Measurements from ENCODE around the gene PCMT1. TPM values are rescaled to one million over a fixed set of nuclear protein-coding genes. Genes with fewer than 3 reads are reported as not detected.

Gene PCMT1
- polyA plus RNA-seq, 2 donors, result 20.8 to 64.9 TPM

GRCh38 chr6:149855741-149856140 lies 106.2 kb downstream of the PCMT1 start:
- H3K4me3 ChIP-seq (ENCODE audit: low read depth in 1 of 2, low read length in 2 of 2), result peak overlapping the region in 1 of 2 donors; percentile 15
- no peaks in the 10 kb centered on the region for H3K27me3 ChIP-seq (ENCODE audit: control insufficient read depth in 1 of 2, insufficient read depth in 2 of 2, low read length in 2 of 2)
- H3K27ac ChIP-seq (ENCODE audit: low read depth in 2 of 2, low read length in 1 of 2), result peak overlapping the region; percentile 71 to 92
- no peaks in the 10 kb centered on the region for H3K9me3 ChIP-seq (ENCODE audit: control insufficient read depth in 2 of 2, insufficient read depth in 1 of 2, low read depth in 1 of 2, low read length in 1 of 2)
- H3K4me1 ChIP-seq (ENCODE audit: control insufficient read depth in 2 of 2, insufficient read depth in 2 of 2, low read length in 1 of 2), result peaks cover 0 to 13% of the 10 kb centered on the region in 2 donors
- WGBS, 2 donors, result 47 to 53% methylated on average over 2 of the region's 2 CpGs
- peaks cover 0 to 3% of the 10 kb centered on the region in 2 donors for H3K36me3 ChIP-seq (ENCODE audit: control insufficient read depth in 2 of 2, insufficient read depth in 2 of 2, low read length in 1 of 2)

DNA sequence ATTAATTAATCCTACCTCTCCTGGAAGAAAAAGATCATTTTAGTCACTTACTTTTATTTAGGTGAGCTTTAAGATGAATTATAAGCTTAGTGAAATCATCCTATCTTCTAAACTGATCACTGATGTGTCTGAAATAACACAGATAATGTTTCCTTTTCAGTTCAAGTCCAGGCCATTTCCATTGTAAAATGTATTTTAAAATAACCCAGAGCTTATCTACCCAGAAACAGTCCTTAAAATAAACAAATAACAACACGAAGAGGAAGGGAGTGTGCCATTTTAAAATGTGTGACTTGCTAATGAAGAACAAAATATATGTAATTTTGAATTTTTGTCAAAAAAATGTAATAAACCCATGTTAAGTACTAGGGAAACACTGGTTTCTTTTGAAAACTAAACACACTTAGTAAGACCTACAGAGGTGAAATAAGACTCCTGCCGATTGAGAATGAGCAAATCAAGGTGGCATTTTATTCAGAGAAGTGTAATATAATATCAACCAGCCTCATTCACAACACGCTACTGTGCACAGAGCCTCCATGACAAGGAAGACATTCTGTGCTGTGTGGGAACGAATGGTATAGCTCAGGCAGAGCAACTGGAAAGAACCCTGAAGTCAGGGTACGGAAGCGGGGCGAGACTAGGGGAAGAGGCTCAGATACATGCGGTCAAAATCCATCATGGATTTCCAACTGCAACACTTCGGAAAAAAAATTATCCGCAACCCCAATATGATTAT lies 106.9 kb downstream of the PCMT1 start:
- Histone ChIP-seq H3K4me1 (ENCODE audit: control insufficient read depth in 2 of 2, insufficient read depth in 2 of 2, low read length in 1 of 2) (peaks cover 2 to 18% of the 10 kb centered on the region in 2 donors), H3K4me3 (ENCODE audit: low read depth in 1 of 2, low read length in 2 of 2) (no peak overlapping the region), H3K36me3 (ENCODE audit: control insufficient read depth in 2 of 2, insufficient read depth in 2 of 2, low read length in 1 of 2) (no peaks in the 10 kb centered on the region), H3K9me3 (ENCODE audit: control insufficient read depth in 2 of 2, insufficient read depth in 1 of 2, low read depth in 1 of 2, low read length in 1 of 2) (no peaks in the 10 kb centered on the region), H3K27me3 (ENCODE audit: control insufficient read depth in 1 of 2, insufficient read depth in 2 of 2, low read length in 2 of 2) (no peaks in the 10 kb centered on the region), H3K27ac (ENCODE audit: low read depth in 2 of 2, low read length in 1 of 2) (peak overlapping the region; percentile 36 to 87)
- WGBS, 2 donors, result 84 to 92% methylated on average over 10 of the region's 10 CpGs

DNA sequence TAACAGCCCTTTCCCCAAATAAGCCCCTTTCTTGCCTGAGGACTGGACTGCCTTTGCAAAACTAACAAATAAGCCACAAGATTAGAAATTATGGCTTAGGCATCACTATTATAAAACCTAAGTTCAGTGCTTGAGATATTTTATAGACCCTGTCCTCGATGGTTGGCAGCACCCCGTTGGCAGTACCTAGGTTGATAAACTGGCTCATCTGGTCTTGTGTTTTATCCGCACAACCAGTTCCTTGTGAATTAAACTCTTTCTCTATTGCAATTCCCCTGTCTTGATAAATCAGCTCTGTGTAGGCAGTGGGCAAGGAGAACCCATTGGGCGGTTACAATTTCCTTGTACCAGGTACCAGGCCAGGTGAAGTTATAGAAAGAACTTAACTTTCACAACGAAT lies 108.0 kb downstream of the PCMT1 start:
- Histone ChIP-seq H3K4me1 (ENCODE audit: control insufficient read depth in 2 of 2, insufficient read depth in 2 of 2, low read length in 1 of 2) (peaks cover 2 to 22% of the 10 kb centered on the region in 2 donors), H3K9me3 (ENCODE audit: control insufficient read depth in 2 of 2, insufficient read depth in 1 of 2, low read depth in 1 of 2, low read length in 1 of 2) (no peaks in the 10 kb centered on the region), H3K36me3 (ENCODE audit: control insufficient read depth in 2 of 2, insufficient read depth in 2 of 2, low read length in 1 of 2) (no peaks in the 10 kb centered on the region), H3K27ac (ENCODE audit: low read depth in 2 of 2, low read length in 1 of 2) (peak overlapping the region; percentile 65 to 80), H3K27me3 (ENCODE audit: control insufficient read depth in 1 of 2, insufficient read depth in 2 of 2, low read length in 2 of 2) (no peaks in the 10 kb centered on the region), H3K4me3 (ENCODE audit: low read depth in 1 of 2, low read length in 2 of 2) (no peak overlapping the region)
- WGBS, 2 donors, result 64 to 68% methylated on average over 5 of the region's 5 CpGs

GRCh38 chr6:149859368-149859767 lies 109.8 kb downstream of the PCMT1 start:
- no peaks in the 10 kb centered on the region for H3K36me3 ChIP-seq (ENCODE audit: control insufficient read depth in 2 of 2, insufficient read depth in 2 of 2, low read length in 1 of 2)
- peaks cover 2 to 19% of the 10 kb centered on the region in 2 donors for H3K4me1 ChIP-seq (ENCODE audit: control insufficient read depth in 2 of 2, insufficient read depth in 2 of 2, low read length in 1 of 2)
- no peaks in the 10 kb centered on the region for H3K9me3 ChIP-seq (ENCODE audit: control insufficient read depth in 2 of 2, insufficient read depth in 1 of 2, low read depth in 1 of 2, low read length in 1 of 2)
- H3K27me3 ChIP-seq (ENCODE audit: control insufficient read depth in 1 of 2, insufficient read depth in 2 of 2, low read length in 2 of 2), result no peaks in the 10 kb centered on the region
- no peak overlapping the region for H3K4me3 ChIP-seq (ENCODE audit: low read depth in 1 of 2, low read length in 2 of 2)
- H3K27ac ChIP-seq (ENCODE audit: low read depth in 2 of 2, low read length in 1 of 2), result peak overlapping the region in 1 of 2 donors; percentile 26
- WGBS, 2 donors, result 50 to 53% methylated on average over 7 of the region's 7 CpGs

DNA sequence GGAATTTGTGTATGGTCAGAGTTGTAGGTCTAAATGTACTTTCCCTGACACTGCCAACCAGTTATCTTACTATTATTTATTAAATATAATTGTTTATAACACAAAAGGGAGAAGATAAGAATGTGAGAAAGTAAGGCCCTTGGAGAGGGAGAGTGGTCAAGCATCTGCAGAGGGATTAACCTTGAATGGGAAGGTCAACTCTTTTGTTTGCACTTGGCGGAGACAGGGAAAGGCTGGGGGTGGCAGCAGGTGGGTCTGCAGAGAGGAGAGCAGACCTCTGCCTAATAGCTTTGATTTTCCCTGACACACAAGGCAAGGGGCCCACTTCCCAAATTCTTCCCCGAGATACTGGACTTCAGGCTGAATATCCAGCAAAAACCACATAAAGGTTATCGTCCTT lies 110.4 kb downstream of the PCMT1 start:
- Histone ChIP-seq H3K9me3 (ENCODE audit: control insufficient read depth in 2 of 2, insufficient read depth in 1 of 2, low read depth in 1 of 2, low read length in 1 of 2) (no peaks in the 10 kb centered on the region), H3K4me3 (ENCODE audit: low read depth in 1 of 2, low read length in 2 of 2) (no peak overlapping the region), H3K27me3 (ENCODE audit: control insufficient read depth in 1 of 2, insufficient read depth in 2 of 2, low read length in 2 of 2) (no peaks in the 10 kb centered on the region), H3K4me1 (ENCODE audit: control insufficient read depth in 2 of 2, insufficient read depth in 2 of 2, low read length in 1 of 2) (peaks cover 2 to 21% of the 10 kb centered on the region in 2 donors), H3K27ac (ENCODE audit: low read depth in 2 of 2, low read length in 1 of 2) (no peak overlapping the region), H3K36me3 (ENCODE audit: control insufficient read depth in 2 of 2, insufficient read depth in 2 of 2, low read length in 1 of 2) (no peaks in the 10 kb centered on the region)
- WGBS, 2 donors, result 83 to 93% methylated on average over 3 of the region's 3 CpGs

GRCh38 chr6:149860513-149860833 lies 110.9 kb downstream of the PCMT1 start:
- Histone ChIP-seq H3K9me3 (ENCODE audit: control insufficient read depth in 2 of 2, insufficient read depth in 1 of 2, low read depth in 1 of 2, low read length in 1 of 2) (no peaks in the 10 kb centered on the region), H3K36me3 (ENCODE audit: control insufficient read depth in 2 of 2, insufficient read depth in 2 of 2, low read length in 1 of 2) (no peaks in the 10 kb centered on the region), H3K27ac (ENCODE audit: low read depth in 2 of 2, low read length in 1 of 2) (peak overlapping the region in 1 of 2 donors; percentile 8), H3K4me1 (ENCODE audit: control insufficient read depth in 2 of 2, insufficient read depth in 2 of 2, low read length in 1 of 2) (peaks cover 2 to 21% of the 10 kb centered on the region in 2 donors), H3K4me3 (ENCODE audit: low read depth in 1 of 2, low read length in 2 of 2) (no peak overlapping the region), H3K27me3 (ENCODE audit: control insufficient read depth in 1 of 2, insufficient read depth in 2 of 2, low read length in 2 of 2) (no peaks in the 10 kb centered on the region)
- WGBS, 2 donors, result 88 to 90% methylated on average over 5 of the region's 5 CpGs

Other genes starting within 250 kb of the PCMT1 start
- gene PPIL4, start 203.7 kb upstream of the PCMT1 start, polyA plus RNA-seq, result 10 to 100 TPM; 10.1 to 11.3 TPM
- gene GINM1, start 183.4 kb upstream of the PCMT1 start, polyA plus RNA-seq, result 10 to 100 TPM; 12.9 to 21.9 TPM
- 10 to 100 TPM in 1 of 2 donors, 1 to 10 TPM in 1; 6.8 to 12.1 TPM for gene KATNA1, start 101.0 kb upstream of the PCMT1 start, polyA plus RNA-seq
- gene LATS1, start 31.6 kb upstream of the PCMT1 start, polyA plus RNA-seq, result 1 to 10 TPM; 4.0 to 4.8 TPM
- 1 to 10 TPM; 5.7 to 9.4 TPM for gene NUP43, start 3.2 kb upstream of the PCMT1 start, polyA plus RNA-seq
- 10 to 100 TPM; 20.8 to 25.6 TPM for gene LRP11, start 114.6 kb downstream of the PCMT1 start, polyA plus RNA-seq
- 10 to 100 TPM; 25.1 to 72.5 TPM for gene RAET1E, start 148.4 kb downstream of the PCMT1 start, polyA plus RNA-seq
- 10 to 100 TPM in 1 of 2 donors, 1 to 10 TPM in 1; 8.9 to 21.2 TPM for gene RAET1G, start 173.4 kb downstream of the PCMT1 start, polyA plus RNA-seq
- 1 to 10 TPM; 1.7 to 5.4 TPM for gene ULBP2, start 192.3 kb downstream of the PCMT1 start, polyA plus RNA-seq
- gene ULBP1, start 214.2 kb downstream of the PCMT1 start, polyA plus RNA-seq, result under 1 TPM; 0.04 to 0.31 TPM